ENCODE data around the gene ITIH6.
"Not testable (repeated sequence)": the region's sequence is repeated elsewhere in the genome, so short reads cannot be mapped to it uniquely, and the experiment has no call there.

The ITIH6 gene

DNA sequence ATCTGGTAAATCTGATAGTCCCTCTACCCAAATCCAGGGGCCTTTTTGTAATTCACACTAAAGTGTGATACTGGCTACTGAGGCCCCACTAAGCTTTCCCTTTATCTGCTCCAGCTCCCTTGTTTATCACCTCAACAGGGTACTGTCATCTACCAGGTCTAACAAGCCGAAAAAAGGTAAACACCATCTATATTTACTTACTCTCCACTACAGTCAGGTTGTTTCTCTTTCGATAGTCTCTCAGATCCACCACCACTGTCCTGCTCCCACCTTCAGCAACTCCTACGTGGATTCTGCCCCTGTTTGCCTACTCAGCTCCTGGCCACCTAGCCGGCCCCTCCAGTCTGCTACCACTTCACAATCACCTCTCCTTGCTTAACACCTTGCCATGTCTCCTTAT, 3.3 kb downstream of the ITIH6 start:
- no peak for DNase-seq

- no peak for DNase-seq
Measured at GRCh38 chrX:54794028-54794427, 4.0 kb downstream of the ITIH6 start.

DNA sequence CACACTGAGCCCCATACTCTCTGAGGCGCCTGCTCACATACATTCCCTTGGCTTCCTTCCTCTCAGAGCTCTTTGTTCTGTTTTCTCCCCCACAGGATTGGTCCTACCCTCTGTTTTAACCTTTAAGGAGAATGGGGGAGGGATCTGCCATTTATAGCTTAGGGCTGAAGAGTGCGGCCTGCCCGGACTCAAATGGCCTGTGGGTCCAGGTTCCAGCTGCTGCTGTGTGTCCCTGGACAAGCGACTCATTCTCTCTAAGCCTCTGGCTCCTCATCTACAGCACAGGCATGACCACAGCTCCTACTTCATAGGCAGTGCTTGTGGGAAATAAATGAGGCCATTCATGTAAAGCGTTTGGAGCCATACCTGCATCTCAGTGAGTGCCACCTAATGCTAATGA, 8.7 kb downstream of the ITIH6 start:
- not testable (repeated sequence) for DNase-seq

GRCh38 chrX:54788446-54788845, 9.6 kb downstream of the ITIH6 start:
- no peak for DNase-seq

- DNase-seq: peak; percentile 22
Measured at GRCh38 chrX:54786967-54787366, 11.1 kb downstream of the ITIH6 start.

DNA sequence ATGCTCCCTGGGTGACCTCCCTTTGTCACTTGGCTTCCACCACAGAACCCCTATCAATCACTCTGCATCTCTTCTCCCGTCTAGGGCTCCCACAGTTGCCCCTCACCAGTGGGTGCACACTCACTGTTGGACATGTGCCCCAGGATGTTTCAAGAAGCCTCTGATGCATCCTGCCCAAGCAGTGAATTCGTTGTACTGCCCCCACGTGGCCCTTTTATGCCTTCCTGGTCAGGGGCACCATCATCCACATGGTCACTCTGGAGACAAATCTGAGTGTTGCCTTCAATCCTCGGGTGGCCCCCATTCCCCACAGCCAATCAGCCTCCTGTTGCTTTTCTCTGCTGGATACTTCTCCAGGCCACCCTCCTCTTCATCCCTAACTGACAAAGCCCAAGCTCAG, 12.2 kb downstream of the ITIH6 start:
- DNase-seq: no peak

- DNase-seq: no peak
Measured at GRCh38 chrX:54776987-54777672, 20.9 kb downstream of the ITIH6 start.

- DNase-seq: no peak
Measured at GRCh38 chrX:54776061-54776460, 22.0 kb downstream of the ITIH6 start.

GRCh38 chrX:54774391-54775094, 23.5 kb downstream of the ITIH6 start:
- not testable (repeated sequence) for DNase-seq

GRCh38 chrX:54758114-54759055, 39.7 kb downstream of the ITIH6 start:
- no peak for DNase-seq

GRCh38 chrX:54754854-54755253, 43.2 kb downstream of the ITIH6 start:
- no peak for DNase-seq

DNA sequence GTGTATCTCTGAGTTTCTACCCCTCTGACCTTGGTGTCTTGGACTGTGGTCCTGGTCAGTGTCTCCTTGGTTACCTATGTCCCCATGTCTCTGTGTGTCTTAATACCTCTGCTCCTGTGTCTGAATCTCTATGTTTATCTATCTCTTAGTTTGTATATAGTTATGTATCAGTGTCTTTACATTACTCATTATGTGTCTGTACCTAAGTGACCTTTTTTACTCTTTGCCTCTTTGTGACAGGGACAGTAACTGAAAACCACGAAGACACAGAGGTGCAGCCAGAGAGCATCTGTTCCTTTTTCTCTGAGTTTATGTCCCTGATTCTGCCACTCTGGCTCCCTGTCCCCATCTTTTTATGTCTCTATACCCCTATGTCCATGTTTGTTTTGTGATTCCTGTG, 49.4 kb downstream of the ITIH6 start:
- no peak for DNase-seq

DNA sequence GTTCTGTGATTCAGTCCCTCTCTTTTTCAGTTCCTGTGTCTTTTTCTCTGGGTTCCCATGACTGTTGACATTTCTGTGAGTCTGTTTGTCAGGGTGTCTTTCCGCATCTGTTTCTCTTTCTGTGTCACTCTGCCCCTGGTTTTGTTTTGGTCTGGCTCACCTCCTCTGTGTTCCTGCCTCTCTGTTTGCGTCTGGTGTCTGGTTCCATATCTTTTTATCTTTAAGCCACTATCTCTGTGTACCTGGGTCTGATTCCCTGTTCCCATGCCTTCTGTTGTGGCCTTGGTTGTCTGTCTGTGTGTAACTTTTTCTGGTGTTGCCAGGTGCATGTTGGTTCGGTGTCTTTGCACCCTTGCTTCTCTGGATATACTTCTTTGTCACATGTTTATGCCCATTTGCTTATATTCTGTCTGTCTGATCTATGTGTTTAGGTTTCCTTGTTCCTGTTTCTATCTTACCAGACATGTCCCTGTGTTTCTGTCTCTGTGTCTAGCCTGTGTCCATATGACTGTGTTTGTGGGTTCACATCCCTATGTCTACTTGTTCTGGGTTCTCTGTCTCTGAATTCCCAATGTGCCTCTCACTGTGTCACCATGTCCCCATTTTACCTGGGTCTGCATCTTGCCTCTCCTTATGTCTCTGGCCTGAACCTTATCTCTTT, 50.2 kb downstream of the ITIH6 start:
- no peak for DNase-seq

DNA sequence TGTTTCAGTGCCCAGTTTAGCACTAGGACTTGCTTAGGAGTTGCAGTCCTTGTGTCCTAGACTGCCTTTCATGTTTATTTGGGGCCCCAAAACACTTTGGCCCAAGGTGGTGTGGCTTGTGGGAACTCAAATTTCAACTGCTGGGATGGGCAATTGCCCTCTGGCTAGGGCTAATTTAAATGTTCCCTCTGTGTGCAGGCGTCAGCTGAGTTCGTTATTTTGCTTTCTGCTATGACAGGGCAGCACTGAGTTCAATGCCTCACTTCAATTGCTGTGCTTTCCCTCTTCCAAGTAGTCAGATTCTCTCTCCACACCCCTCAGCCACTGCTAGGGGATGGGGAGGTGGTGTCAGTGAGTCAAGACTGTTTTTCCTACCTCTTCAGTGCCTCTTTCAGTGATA, 51.1 kb downstream of the ITIH6 start:
- no peak for DNase-seq

DNA sequence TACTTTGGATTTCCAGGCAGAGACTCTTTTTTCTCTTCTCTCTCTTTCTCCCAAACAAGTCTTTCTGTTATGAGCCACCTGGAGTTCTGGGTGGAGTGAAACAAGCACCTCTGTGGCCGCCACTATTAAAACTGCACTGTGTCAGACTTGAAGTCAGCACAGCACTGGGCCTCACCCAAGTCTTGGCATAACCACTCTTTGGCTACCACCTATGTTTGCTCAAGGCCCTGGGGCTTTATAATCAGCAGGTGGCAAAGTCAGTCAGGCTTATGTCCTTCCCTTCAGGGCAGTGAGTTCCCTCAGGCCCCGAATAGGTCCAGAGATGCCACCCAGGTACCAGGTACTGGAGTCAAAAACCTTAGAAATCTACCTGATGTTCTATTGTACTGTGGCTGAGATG, 52.4 kb downstream of the ITIH6 start:
- DNase-seq: no peak

- DNase-seq: peak; percentile 1
Measured at GRCh38 chrX:54738567-54738966, 59.5 kb downstream of the ITIH6 start.

GRCh38 chrX:54736298-54736942, 61.6 kb downstream of the ITIH6 start:
- not testable (repeated sequence) for DNase-seq

- no peak for DNase-seq
Measured at GRCh38 chrX:54721424-54721823, 76.6 kb downstream of the ITIH6 start.

- no peak for DNase-seq
Measured at GRCh38 chrX:54715621-54716020, 82.4 kb downstream of the ITIH6 start.

DNA sequence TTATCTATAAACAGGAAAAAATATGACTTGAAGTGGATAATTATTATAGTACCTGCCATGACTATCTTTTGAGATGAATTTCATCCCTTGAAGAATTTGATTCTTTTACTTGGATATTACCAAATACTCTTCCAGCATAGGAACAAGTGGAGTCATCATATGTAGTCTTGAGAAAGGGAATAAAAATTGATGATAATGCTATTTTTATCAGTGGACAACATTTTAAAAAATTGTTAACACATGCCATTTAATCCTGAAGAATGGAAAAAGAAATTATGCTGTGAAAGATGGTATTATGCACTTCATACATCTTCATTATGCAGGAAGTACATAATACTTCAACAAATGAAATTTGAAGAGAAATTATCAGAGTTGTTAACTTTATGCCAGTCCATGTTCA, 83.6 kb downstream of the ITIH6 start:
- no peak for DNase-seq

DNA sequence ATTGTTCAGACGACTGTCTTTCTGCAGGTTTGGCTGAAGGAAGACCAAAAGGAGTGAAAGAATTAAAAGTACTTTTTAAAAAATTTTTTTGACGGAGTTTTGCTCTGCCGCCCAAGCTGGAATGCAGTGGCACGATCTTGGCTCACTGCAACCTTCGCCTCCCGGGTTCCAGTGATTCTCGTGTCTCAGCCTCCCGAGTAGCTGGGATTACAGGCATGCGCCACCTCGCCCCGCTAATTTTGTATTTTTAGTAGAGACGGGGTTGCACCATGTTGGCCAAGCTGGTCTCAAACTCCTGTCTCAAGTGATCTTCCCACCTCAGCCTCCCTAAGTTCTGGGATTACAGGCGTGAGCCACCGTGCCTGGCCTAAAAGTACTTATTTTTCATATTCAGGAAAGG, 86.3 kb downstream of the ITIH6 start:
- no peak for DNase-seq

- DNase-seq: no peak
Measured at GRCh38 chrX:54710920-54711319, 87.1 kb downstream of the ITIH6 start.

DNA sequence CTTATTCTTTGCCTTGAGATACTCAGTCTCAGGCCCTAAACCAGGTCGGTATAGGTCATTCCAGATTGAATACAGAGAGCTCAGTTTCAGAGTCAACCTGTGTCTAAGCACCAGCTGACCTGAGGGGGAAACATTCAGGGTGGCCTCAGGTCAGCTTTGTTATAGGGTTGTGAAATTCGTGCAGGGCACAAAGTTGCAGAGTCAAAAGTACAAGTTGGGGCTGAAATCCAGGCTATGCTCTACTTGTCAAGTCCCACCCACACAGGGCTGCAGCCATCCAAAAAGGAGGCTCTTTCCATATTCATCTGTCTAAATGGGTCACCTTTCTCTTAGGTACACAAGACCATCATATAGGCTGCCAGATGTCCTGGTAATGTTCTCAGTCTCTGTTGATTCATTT, 89.7 kb downstream of the ITIH6 start:
- DNase-seq: no peak

Data from activated effector memory CD4-positive, alpha-beta T cell treated with Interleukin-2 at 50 U/mL for 16 hours (primary cell).